ENCODE measurements around the gene GPRIN3. TPM values are rescaled to one million over a fixed set of nuclear protein-coding genes. Genes with fewer than 3 reads are reported as not detected.

Gene GPRIN3
- total RNA-seq, 1 donor from 2014 or later = 0.84 TPM

DNA sequence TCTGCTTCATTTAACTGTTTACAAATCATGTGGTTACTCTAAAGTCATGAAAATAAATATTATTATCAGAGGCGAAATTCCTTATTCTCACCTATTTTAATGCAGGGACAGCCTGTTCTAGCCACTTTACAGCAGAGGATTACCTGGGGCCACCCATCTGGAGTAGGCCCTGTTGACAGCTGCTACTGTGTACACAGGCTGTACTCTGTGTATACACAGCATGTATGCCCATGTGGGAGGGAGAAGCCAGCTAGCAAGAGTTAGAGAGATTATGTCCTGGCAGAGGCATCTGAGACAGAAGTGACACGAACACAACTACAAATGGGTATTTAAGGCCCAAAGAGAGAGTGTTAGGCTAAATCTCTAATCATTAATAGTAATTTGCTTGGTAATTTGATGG, 62.1 kb downstream of the GPRIN3 start:
- TF ChIP-seq, protein P1, sequence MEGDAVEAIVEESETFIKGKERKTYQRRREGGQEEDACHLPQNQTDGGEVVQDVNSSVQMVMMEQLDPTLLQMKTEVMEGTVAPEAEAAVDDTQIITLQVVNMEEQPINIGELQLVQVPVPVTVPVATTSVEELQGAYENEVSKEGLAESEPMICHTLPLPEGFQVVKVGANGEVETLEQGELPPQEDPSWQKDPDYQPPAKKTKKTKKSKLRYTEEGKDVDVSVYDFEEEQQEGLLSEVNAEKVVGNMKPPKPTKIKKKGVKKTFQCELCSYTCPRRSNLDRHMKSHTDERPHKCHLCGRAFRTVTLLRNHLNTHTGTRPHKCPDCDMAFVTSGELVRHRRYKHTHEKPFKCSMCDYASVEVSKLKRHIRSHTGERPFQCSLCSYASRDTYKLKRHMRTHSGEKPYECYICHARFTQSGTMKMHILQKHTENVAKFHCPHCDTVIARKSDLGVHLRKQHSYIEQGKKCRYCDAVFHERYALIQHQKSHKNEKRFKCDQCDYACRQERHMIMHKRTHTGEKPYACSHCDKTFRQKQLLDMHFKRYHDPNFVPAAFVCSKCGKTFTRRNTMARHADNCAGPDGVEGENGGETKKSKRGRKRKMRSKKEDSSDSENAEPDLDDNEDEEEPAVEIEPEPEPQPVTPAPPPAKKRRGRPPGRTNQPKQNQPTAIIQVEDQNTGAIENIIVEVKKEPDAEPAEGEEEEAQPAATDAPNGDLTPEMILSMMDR (IDR thresholded peaks at IDR 0.05; ENCODE audit: insufficient read depth, low read length, poor library complexity, severe bottlenecking) = no peak
- Histone ChIP-seq H3K4me3 (ENCODE audit: low read depth, low read length) (no peak overlapping the region), H3K27me3 (ENCODE audit: control insufficient read depth, insufficient read depth, low read length) (no peaks in the 10 kb centered on the region), H3K36me3 (ENCODE audit: control insufficient read depth, insufficient read depth, low read length) (no peaks in the 10 kb centered on the region)
- DNase-seq (ENCODE audit: low read depth) = no peak

DNA sequence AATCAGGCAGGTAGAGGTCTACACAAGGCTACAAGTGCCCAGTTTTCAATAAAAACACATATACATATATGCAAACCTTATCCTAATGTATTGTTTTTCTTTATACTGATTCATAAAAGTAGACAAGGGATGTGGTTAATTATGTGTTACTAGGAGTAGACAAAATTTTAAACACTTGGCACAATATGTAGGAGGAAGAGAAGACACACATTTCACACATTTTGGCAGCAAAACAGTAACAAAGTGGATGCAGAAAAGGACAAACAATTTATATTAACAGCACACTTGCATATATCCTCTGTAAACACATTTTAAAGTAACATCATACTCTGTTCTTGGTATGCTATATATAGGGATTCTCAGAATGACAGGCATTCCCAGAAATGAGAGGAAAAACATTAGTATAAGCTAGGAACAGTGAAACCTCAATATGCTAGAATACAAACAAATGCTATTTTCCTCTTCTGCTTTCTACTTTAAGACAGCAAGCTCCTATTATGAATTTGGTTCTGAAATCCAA, 63.8 kb downstream of the GPRIN3 start:
- no peak for DNase-seq (ENCODE audit: low read depth)
- no peak overlapping the region for H3K4me3 ChIP-seq (ENCODE audit: low read depth, low read length)
- TF ChIP-seq, protein P1 (IDR thresholded peaks at IDR 0.05; ENCODE audit: insufficient read depth, low read length, poor library complexity, severe bottlenecking) = no peak
- H3K27me3 ChIP-seq (ENCODE audit: control insufficient read depth, insufficient read depth, low read length) = no peaks in the 10 kb centered on the region
- no peaks in the 10 kb centered on the region for H3K36me3 ChIP-seq (ENCODE audit: control insufficient read depth, insufficient read depth, low read length)

DNA sequence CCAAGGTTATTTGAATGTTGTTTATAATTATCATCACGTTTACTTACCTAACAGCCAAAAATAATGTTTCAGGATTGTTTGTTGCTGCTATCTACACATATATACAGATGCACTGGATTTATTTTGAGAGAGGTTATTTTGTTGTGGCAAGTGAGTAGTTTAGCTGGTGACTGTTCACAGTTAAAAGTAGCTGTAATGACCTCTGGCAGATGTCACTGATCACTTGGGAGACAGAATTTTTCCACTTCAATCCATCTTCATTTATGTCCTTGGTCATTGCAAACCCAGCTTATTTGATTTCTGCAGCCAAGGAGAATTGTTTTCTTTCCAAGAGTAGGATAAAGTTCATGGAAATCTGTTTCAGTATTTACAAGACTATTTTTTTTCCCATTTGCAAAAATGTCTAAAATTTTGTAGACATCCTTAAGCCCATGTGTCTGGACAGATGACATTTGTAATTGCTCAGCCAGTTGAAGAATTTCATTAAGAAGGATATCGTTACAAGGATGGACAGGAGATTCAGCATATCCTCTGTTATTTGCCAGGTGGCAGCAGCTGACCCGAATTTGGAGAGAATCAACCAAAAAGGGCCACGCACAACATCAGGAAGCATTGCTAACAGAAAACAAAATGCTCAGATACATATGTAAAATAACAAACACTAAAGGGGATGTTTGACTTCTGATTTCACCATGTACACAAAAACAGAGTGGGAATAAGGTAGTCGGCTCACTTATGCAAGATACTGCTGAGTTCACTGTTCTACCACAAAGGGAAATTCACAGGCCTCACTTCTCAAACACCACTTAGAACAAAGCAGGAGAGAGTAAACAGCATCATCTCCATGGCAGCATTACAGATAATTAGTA, 64.5 kb downstream of the GPRIN3 start:
- H3K4me3 ChIP-seq (ENCODE audit: low read depth, low read length) = no peak overlapping the region
- H3K27me3 ChIP-seq (ENCODE audit: control insufficient read depth, insufficient read depth, low read length) = no peaks in the 10 kb centered on the region

DNA sequence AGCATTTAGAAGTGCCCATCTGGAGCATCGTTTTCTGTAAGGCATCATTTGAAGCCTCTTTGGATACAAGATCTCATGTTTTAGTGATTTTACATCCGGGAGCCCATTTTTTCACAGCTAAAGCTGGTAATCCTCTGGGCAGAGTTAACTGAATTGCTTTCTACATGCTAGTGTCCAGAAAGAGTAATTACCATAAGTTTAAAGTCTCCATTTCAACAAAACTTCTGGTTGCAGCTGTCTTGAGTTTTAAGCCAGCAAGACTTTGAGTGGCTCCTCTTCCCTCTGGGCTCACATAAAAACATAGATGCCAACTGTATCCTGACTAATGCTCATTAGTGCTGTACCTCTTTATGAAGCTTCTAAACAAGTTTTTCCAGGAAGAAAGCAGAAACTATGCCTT, 65.4 kb downstream of the GPRIN3 start:
- TF ChIP-seq, protein P1 (IDR thresholded peaks at IDR 0.05; ENCODE audit: insufficient read depth, low read length, poor library complexity, severe bottlenecking) = no peak
- no peaks in the 10 kb centered on the region for H3K27me3 ChIP-seq (ENCODE audit: control insufficient read depth, insufficient read depth, low read length)

More for the DNA sequence above, 64.5 kb downstream of the GPRIN3 start:
- TF ChIP-seq, protein P1 (IDR thresholded peaks at IDR 0.05; ENCODE audit: insufficient read depth, low read length, poor library complexity, severe bottlenecking) = no peak
- no peaks in the 10 kb centered on the region for H3K36me3 ChIP-seq (ENCODE audit: control insufficient read depth, insufficient read depth, low read length)
- DNase-seq (ENCODE audit: low read depth) = no peak

DNA sequence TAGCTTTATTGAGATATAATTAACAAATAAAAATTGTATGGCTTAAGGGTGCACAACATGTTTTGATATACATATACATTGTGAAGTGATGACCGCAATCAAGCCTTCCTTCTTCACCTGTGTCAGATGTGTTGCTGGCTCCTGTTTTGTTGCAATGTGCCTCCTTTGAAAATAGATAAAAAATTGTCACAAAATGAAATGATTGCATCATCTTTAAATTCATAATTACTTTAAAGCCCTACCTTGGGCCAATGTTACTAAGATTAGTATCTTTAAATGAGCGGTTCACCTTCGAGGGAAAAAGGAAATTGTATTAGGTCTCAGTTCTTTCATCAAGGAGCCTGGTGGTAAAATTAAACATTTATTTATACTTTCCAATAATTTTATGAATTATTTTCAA, 77.3 kb downstream of the GPRIN3 start:
- no peak for DNase-seq (ENCODE audit: low read depth)
- Histone ChIP-seq H3K27me3 (ENCODE audit: control insufficient read depth, insufficient read depth, low read length) (no peaks in the 10 kb centered on the region), H3K36me3 (ENCODE audit: control insufficient read depth, insufficient read depth, low read length) (no peaks in the 10 kb centered on the region), H3K4me3 (ENCODE audit: low read depth, low read length) (no peak overlapping the region)
- TF ChIP-seq, protein P1 (IDR thresholded peaks at IDR 0.05; ENCODE audit: insufficient read depth, low read length, poor library complexity, severe bottlenecking) = no peak

More for the DNA sequence above, 65.4 kb downstream of the GPRIN3 start:
- Histone ChIP-seq H3K4me3 (ENCODE audit: low read depth, low read length) (no peak overlapping the region), H3K36me3 (ENCODE audit: control insufficient read depth, insufficient read depth, low read length) (no peaks in the 10 kb centered on the region)
- no peak for DNase-seq (ENCODE audit: low read depth)

Data from kidney epithelial cell (primary cell).